ENCODE data around the gene PATL2. TPM values are rescaled to one million over a fixed set of nuclear protein-coding genes. Genes with fewer than 3 reads are reported as not detected.

Gene PATL2
- total and polyA plus RNA-seq, 2 donors (not counting 3 experiments of a cell fraction or from before 2014, with no cell fraction given): 0.18 TPM; not detected in 1

GRCh38 chr15:44729408-44730127, 18.4 kb upstream of the PATL2 start:
- DNase-seq (ENCODE audit: low read depth, low spot score) (no peak), FAIRE-seq (peak; percentile 63)
- Histone ChIP-seq H3K9me3 (replicated peaks; ENCODE audit: control insufficient read depth, insufficient read depth, low read length) (no peaks in the 10 kb centered on the region), H3K4me2 (ENCODE audit: insufficient read depth, low read length) (peak overlapping the region; percentile 88), H3K36me3 (ENCODE audit: control insufficient read depth in 2 of 2, extremely low read depth in 1 of 2, insufficient read depth in 2 of 2, low read length in 2 of 2) (peaks cover 0 to 2% of the 10 kb centered on the region in 2 experiments), H3K79me2 (ENCODE audit: control insufficient read depth, insufficient read depth, low read length) (no peaks in the 10 kb centered on the region), H3K27ac (ENCODE audit: insufficient read depth, low read depth, low read length) (peak overlapping the region; percentile 71), H3K9ac (replicated peaks; ENCODE audit: extremely low read depth, insufficient read depth, low read length) (peak overlapping the region; percentile 84), H2AFZ (ENCODE audit: low read depth, low read length) (peak overlapping the region; percentile 74), H4K20me1 (replicated peaks; ENCODE audit: control insufficient read depth, extremely low read depth, insufficient read depth, low read length) (no peaks in the 10 kb centered on the region), H3K4me1 (ENCODE audit: control insufficient read depth, extremely low read depth, insufficient read depth, low read length) (peaks cover 32% of the 10 kb centered on the region), H3K4me3 (replicated peaks in 1 of 3; ENCODE audit: insufficient read depth in 1 of 3, low read depth in 1 of 3, low read length in 3 of 3) (peak overlapping the region; percentile 60 to 75 (median 69)), H3K27me3 (ENCODE audit: control insufficient read depth in 2 of 2, insufficient read depth in 2 of 2, low read length in 2 of 2) (no peaks in the 10 kb centered on the region), H3K9me1 (replicated peaks; ENCODE audit: control insufficient read depth, extremely low read depth, insufficient read depth, low read length) (no peaks in the 10 kb centered on the region)
- intact Hi-C loops (cut with micrococcal nuclease) (loop anchor here (5.0 kb wide), 1 partner anchor 108 kb away; no protein-coding TSS in a partner anchor), dilution Hi-C loops (cut with MboI; ENCODE audit: extremely low pct_ligation_motif_present, low sequenced_read_pairs) (loop anchor here (25.0 kb wide), 1 partner anchor 142 kb away; no protein-coding TSS in a partner anchor)
- CTCF ChIA-PET: interaction anchor here (1.0 to 4.3 kb wide), 4 partner anchors 8 to 67 kb away, joined by 3 to 65 read pairs (median 34); partner anchors contain the start of genes B2M, PATL2 and SPG11
- TSS peak; percentile 7 for BruUV-seq (replicated peaks)
- POLR2A ChIA-PET: interaction anchor here (0.9 to 4.3 kb wide), 5 partner anchors 8 to 66 kb away, joined by 4 to 63 read pairs (median 5); partner anchors contain the start of genes B2M, PATL2 and SPG11
- TF ChIP-seq GATA2 (IDR thresholded peaks at IDR 0.05; ENCODE audit: insufficient read depth, insufficient read length, low read depth, low read length) (no peak), CTCF (IDR thresholded peaks at IDR 0.05; ENCODE audit: extremely low read depth in 1 of 2, insufficient read depth in 1 of 2, low read depth in 1 of 2, low read length in 2 of 2) (no peak), POLR2AphosphoS5 (IDR thresholded peaks at IDR 0.05; ENCODE audit: insufficient read depth, low read depth, low read length) (no peak), MYC (IDR thresholded peaks at IDR 0.05; ENCODE audit: low read depth, low read length) (no peak), EZH2 (IDR thresholded peaks at IDR 0.05; ENCODE audit: borderline replicate concordance, low read depth, low read length, severe bottlenecking) (no peak)
